NCI-H345 treated with DMSO at 0.1 percent for 48 hours (cell line): ENCODE results near the gene OTOS.

Source experiments
- DNase-seq: peaks from one replicate; lab custom pipeline; 2025; ENCODE audit not compliant: unreplicated experiment; lab: John Stamatoyannopoulos, UW

OTOS gene

GRCh38 chr2:240137596-240138253, 2.7 kb downstream of the OTOS start:
- no peak for DNase-seq

- no peak for DNase-seq
Observed at GRCh38 chr2:240136671-240137292, 3.7 kb downstream of the OTOS start.

GRCh38 chr2:240136013-240136670, 4.3 kb downstream of the OTOS start, which contains the start of gene COPS9:
TSS of gene COPS9 (minus strand) at chr2:240136305. CDS start at chr2:240136284, 21 bp downstream.
- peak; percentile 72 for DNase-seq

GRCh38 chr2:240135706-240136012, 4.8 kb downstream of the OTOS start:
- no peak for DNase-seq

- DNase-seq, result no peak
Observed at GRCh38 chr2:240134956-240135520, 5.4 kb downstream of the OTOS start.

- no peak for DNase-seq
Observed at GRCh38 chr2:240134466-240134865, 6.0 kb downstream of the OTOS start.

- DNase-seq, result no peak
Observed at GRCh38 chr2:240133401-240133800, 7.1 kb downstream of the OTOS start.

- DNase-seq, result no peak
Observed at GRCh38 chr2:240132651-240132980, 7.8 kb downstream of the OTOS start.

- DNase-seq, result no peak
Observed at GRCh38 chr2:240131941-240132650, 8.4 kb downstream of the OTOS start.

- no peak for DNase-seq
Observed at GRCh38 chr2:240131296-240131695, 9.2 kb downstream of the OTOS start.

- DNase-seq, result no peak
Observed at GRCh38 chr2:240130393-240131195, 9.9 kb downstream of the OTOS start.

- DNase-seq, result no peak
Observed at GRCh38 chr2:240129731-240130392, 10.6 kb downstream of the OTOS start.

- no peak for DNase-seq
Observed at GRCh38 chr2:240129311-240129710, 11.1 kb downstream of the OTOS start.

- DNase-seq, result no peak
Observed at GRCh38 chr2:240128608-240129145, 11.8 kb downstream of the OTOS start.

GRCh38 chr2:240127911-240128607, 12.4 kb downstream of the OTOS start:
- no peak for DNase-seq

- DNase-seq, result no peak
Observed at GRCh38 chr2:240127191-240127750, 13.2 kb downstream of the OTOS start.

- no peak for DNase-seq
Observed at GRCh38 chr2:240126731-240127130, 13.7 kb downstream of the OTOS start.

GRCh38 chr2:240125742-240126141, 14.7 kb downstream of the OTOS start:
- DNase-seq, result no peak

GRCh38 chr2:240124651-240125030, 15.8 kb downstream of the OTOS start:
- no peak for DNase-seq
